Activated CD8-positive, alpha-beta memory T cell treated with anti-CD3 and anti-CD28 coated beads for 1 hour (primary cell): ENCODE data around the gene BEST4.
"Not testable (repeated sequence)": the region's sequence is repeated elsewhere in the genome, so short reads cannot be mapped to it uniquely, and the experiment has no call there.

Experiments used
- DNase-seq, 2 donors: peaks; one replicate each; pipeline ENCODE4 v3.0.0-alpha.2; 2020; ENCODE audit warnings: low read depth in 1 of 2; ENCODE audit errors: extremely low read depth in 1 of 2

The BEST4 gene

DNA sequence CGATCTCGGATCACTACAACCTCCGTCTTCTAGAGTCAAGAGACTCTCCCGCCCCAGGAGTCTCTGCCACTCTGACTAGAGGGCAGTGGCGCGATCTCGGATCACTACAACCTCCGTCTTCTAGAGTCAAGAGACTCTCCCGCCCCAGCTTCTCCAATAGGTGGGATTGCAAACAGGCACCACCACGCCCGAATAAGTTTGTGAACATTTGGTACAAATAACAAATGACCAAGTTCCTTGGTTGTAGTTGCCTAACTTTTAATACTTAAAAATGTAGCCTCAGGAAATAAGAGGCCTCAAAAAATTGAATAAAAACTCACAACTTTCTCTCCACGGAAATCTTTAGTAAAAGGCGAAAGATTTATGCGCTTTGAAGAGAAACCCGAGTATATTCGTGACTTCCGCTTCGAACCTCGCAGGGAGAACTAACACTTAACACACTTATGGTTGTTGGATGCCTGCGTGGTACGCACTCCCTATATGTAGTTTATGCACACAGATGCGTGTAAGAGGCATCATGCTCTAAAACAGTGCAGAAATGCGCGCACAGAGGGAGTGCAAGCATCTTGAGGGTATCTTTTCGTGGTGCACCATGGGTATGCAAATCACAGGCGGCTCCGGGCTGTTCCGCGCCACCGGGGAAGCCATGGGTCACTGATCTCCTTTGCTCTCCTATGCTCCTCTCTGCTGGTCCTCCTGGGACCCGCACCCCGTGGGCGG, 31.8 kb upstream of the BEST4 start:
- peak in 1 of 2 donors; percentile 60 for DNase-seq

DNA sequence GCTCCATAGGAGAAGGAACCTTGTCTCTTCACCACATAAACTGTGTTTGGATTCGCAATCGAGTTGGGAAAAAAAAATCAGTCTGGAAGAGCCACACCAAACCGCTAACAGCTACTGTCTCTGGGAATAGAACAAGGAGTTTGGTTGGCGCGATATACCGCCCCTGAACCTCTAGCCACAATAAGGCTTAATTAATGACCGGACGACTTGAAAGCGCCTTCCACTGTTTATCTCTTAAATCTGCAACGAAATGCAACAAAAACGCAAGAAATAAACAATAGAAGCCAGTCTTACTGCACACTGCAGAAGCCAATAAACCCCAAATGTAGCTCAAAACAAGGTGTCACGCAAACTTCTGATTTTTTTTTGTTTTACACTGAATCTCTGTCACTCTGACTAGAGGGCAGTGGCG, 31.2 kb upstream of the BEST4 start:
- no peak for DNase-seq

GRCh38 chr1:44817771-44818495, 30.0 kb upstream of the BEST4 start:
- no peak for DNase-seq

GRCh38 chr1:44817307-44817706, 29.3 kb upstream of the BEST4 start:
- DNase-seq: no peak

- DNase-seq: not testable (repeated sequence)
These were observed 28.0 kb upstream of the BEST4 start for GRCh38 chr1:44815926-44816325.

DNA sequence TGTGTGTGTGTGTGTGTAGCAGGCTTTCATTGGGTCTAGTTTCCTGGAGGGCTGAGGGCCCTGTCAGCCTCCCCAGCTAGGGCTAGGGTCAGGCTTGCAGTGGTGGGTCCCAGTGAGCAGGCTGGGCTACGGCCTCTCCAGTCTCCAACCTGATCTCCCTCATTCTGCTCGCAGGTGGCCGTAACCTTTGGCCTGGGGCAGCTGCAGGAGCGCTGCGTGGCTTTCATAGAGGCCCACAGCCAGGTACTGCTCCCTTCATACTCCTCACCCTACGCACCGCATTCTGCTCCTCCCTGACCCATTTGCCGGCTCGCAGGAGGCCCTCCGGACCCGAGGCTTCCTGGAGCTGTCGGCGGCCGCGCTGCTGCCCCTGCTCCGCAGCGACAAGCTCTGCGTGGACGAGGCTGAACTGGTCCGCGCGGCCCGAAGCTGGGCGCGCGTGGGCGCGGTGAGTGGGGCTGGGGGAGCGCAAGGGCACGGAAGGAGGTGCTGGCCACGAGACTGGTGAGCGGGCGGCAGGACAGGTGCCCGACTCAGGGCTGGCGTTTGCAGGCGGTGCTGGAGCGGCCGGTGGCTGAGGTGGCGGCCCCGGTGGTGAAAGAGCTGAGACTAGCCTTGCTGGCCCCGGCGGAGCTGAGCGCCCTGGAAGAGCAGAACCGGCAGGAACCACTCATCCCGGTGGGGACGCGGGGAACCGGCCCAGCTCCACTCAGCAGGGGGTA, 25.0 kb upstream of the BEST4 start:
- DNase-seq: no peak

DNA sequence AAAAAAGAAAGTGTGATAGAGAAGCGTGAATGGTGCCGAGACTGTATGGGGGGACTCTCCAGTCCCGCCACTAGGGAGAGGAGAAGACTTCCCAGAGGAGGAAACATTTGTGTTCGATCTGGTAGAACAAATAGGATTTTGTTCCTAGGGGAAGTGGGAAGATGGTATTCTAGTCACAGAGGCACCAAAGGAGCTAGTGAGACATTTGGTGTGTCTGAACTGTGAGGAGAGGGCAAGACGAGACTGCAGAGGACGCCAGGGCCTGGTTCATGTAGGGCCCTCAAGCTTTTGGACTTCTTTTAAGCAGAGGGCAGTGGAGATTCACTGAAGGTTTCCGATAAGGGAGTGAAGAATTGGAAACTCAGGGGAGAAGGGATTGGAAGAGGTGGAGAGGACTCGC, 23.3 kb upstream of the BEST4 start:
- no peak for DNase-seq

- DNase-seq: not testable (repeated sequence)
These were observed 22.8 kb upstream of the BEST4 start for GRCh38 chr1:44810762-44811105.

DNA sequence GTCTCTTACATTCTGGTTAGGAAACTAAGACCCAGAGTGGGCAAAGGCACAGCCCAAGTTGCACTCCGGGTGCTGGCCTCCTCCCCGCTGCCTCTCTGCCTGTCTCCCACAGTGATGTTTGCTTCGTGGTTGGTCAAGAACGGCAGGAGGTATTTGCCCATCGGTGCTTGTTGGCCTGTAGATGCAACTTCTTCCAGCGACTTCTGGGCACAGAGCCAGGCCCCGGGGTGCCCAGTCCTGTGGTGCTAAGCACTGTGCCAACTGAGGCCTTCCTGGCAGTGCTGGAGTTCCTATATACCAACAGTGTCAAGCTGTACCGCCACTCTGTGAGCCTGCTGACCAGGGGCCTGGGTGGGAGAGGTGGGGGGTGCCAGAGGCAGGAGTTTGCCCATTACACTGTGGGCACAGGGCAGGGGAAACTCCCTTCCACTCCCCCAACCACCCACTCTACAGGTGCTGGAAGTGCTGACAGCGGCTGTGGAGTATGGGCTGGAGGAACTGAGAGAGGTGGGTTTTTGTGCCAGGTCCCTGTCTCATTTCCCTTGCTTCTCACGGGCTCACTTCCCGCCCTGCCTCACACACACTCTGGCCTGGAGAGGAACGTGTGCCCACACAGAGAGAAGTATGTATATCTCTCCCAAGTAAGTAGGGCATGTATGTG, 22.3 kb upstream of the BEST4 start:
- no peak for DNase-seq

- peak; percentile 70 to 73 for DNase-seq
These were observed 21.3 kb upstream of the BEST4 start for GRCh38 chr1:44808938-44809917.

- DNase-seq: no peak
These were observed 20.3 kb upstream of the BEST4 start, which contains the start of gene BTBD19 for GRCh38 chr1:44808063-44808937. TSS of gene BTBD19 (plus strand) at chr1:44808523. CDS start at chr1:44808821, 298 bp downstream.

DNA sequence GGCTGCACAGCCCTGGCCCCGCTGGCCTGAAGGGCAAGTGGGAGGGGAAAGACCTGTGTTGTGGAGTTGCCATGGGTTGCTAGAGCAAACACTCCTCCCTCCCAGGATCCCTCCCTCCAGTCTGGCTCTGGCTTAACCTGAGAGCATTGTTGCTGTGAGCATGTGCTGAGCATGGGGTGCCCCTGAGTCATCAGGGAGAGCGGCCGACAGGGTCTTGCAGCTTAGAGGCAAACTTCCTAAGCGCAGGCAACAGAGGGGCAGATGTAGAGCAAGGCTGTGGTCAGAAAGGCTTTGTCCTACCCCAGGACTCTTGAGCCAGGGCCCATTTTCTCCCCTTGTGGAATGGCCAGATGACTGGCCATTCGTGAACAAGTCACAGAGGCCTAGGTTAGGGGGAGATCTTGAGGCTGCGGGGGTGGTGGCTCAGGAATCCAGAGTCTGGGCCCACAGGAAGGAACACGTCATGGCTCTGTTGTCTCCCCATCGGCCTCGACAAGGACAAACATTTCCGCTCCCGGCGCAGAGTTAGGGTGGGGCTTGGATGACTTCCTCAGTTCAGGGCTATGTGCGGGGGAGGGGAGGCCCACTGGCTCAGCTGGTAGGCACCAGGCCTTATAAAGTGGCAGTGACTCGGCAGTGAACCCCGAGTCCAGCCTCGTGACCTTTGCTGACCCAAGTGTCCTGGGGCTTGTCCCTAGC, 19.5 kb upstream of the BEST4 start:
- peak; percentile 83 to 92 for DNase-seq

DNA sequence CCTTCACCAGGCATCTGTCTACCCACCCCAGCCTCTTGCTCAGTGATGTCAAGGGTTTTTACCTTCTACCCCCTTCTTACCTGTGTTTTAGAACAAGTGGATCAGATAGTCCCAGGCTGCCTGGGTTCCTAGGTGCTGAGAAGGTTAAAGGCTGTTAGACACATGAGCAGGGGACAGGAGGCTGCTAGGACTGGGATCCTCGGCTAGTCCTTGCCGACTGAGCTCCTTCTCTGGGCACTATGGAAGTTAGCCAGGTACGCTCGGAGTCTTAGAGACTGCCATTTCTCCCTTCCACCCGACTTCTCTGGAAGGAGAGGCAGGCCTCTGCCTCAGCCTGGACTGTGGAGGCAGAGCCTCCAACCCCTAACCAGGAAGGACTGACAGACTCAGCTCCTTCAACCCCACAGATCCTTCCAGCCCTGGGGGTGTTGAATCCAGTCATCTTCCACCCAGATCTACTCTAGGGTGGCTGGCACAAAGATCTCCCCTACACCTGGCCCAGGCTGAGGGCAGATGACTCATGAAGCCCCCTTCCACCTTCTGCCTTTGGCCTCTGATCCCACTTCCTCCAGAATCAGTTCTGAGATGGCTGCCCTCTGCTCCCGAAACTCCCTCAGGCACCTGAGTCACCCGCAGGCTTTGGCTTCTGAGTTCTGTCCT, 18.9 kb upstream of the BEST4 start, which contains the start of gene DYNLT4:
Gene DYNLT4, minus strand, starts transcription at position 648 of the 660 bp plus-strand sequence. CDS start 683 bp downstream, outside the sequence.
- no peak for DNase-seq

GRCh38 chr1:44806025-44806703, 18.2 kb upstream of the BEST4 start:
- no peak for DNase-seq

GRCh38 chr1:44805311-44806024, 17.5 kb upstream of the BEST4 start:
- no peak for DNase-seq

- no peak for DNase-seq
These were observed 15.5 kb upstream of the BEST4 start for GRCh38 chr1:44803312-44804095.
